BE2C (cell line): ENCODE measurements around the gene AMN.

Experiments used
- DNase-seq: peaks from one replicate; pipeline ENCODE4 v3.0.0-alpha.2; 2020
- H3K27me3 ChIP-seq: fragments of 250-450 bp; sonication (Bioruptor Pico); 2 replicates; pipeline ENCODE4 v1.5.1; 2020; ENCODE audit warnings: mild to moderate bottlenecking
- H3K36me3 ChIP-seq: fragments of 250-450 bp; sonication (Bioruptor Pico); 2 replicates; pipeline ENCODE4 v1.5.1; 2020; ENCODE audit warnings: mild to moderate bottlenecking
- H3K4me1 ChIP-seq: fragments of 250-450 bp; sonication (Bioruptor Pico); 2 replicates; pipeline ENCODE4 v1.5.1; 2020
- H3K4me3 ChIP-seq: 2 replicates; pipeline ENCODE4 v1.5.1; 2011; ENCODE audit warnings: low read depth, low read length
- H3K9me3 ChIP-seq: fragments of 250-450 bp; sonication (Bioruptor Pico); 2 replicates; pipeline ENCODE4 v1.5.1; 2020
- TF ChIP-seq, protein P1 (sequence below): IDR thresholded peaks from 2 replicates; pipeline ENCODE4 v1.5.1; 2012; ENCODE audit warnings: mild to moderate bottlenecking, low read depth, low read length

The AMN gene

DNA sequence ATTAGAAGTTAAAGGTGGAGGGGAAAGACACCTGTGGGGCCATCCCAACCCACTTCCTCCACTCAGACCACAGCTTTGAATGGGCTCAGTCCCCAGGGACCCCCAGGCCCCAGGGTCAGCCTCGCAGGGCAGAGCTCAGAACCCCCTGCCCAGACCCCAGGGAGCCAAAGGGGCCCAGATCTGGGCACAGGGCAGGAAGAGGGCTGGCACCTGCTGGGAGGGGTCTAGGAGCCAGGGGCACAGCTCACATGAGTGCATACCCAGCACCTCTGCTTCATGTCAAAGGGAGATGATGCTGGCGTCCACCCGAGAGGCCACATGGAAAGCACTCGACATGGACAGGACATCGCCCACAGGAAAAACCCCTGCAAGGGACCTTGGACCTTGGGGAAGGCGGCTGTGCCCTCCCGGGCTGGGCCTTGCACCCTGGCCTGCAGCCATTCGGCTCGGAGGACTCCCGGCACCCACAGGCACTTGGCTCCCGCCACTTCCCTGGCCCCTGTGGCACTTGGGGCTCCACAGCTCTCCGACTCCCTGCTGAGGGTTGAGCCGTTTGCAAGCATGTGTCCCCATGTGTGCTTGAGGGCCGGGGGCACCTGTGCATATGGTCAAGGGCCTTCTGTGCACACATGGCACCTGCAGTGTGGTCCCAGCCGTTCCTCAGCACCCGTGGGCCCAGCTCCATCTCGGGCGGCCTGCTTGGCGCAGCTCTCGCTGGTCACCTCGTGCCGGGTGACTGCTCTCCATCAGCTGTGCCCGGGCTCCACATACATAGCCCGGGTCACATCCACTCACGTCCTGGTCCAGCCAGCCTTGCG, 7.8 kb upstream of the AMN start:
- no peak for DNase-seq
- no peaks in the 10 kb centered on the region for H3K36me3 ChIP-seq
- TF ChIP-seq, protein P1, sequence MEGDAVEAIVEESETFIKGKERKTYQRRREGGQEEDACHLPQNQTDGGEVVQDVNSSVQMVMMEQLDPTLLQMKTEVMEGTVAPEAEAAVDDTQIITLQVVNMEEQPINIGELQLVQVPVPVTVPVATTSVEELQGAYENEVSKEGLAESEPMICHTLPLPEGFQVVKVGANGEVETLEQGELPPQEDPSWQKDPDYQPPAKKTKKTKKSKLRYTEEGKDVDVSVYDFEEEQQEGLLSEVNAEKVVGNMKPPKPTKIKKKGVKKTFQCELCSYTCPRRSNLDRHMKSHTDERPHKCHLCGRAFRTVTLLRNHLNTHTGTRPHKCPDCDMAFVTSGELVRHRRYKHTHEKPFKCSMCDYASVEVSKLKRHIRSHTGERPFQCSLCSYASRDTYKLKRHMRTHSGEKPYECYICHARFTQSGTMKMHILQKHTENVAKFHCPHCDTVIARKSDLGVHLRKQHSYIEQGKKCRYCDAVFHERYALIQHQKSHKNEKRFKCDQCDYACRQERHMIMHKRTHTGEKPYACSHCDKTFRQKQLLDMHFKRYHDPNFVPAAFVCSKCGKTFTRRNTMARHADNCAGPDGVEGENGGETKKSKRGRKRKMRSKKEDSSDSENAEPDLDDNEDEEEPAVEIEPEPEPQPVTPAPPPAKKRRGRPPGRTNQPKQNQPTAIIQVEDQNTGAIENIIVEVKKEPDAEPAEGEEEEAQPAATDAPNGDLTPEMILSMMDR = no peak

DNA sequence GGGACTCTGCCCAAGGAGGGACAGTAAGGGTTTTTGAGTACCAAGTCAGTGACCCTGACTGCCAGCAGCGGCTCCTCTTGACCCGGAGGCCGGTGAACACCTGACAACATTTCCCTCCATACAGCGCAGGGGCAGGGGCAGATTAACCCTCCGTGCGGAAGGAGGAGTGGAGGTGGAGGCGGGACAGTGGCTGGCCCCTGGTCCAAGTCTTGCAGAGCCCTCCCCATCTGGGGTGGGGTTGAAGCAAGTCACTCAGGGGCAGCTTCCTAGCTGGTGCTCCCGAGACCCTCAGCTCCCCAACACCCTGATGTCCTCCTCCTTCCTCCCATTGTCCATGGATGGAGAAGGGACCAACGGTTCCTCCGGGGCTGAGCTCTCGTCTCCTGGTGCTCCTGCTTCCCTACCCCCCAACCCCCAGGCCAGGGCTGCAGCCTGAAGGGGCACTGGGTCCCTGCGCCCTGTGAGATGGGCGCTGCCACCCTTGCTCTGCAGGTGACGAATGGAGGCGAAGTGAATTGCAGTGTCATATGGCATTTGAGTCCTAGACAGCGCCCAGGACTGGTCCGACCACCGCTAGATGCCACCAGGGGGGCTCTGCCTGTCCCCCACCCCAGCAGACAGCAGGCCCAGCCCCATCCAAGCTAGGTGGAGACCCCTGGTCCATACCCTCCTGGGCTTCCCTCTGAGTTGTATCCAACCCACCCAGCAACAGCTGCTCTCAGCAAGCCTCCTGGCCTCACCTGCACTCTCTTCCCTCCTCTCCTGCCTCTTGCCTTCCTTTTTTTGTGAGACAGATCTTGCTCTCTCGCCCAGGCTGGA, 7.0 kb upstream of the AMN start:
- H3K36me3 ChIP-seq = no peaks in the 10 kb centered on the region
- H3K27me3 ChIP-seq = no peaks in the 10 kb centered on the region
- H3K4me1 ChIP-seq = no peaks in the 10 kb centered on the region
- no peak for DNase-seq
- no peaks in the 10 kb centered on the region for H3K9me3 ChIP-seq
- TF ChIP-seq, protein P1 = no peak
- no peak overlapping the region for H3K4me3 ChIP-seq

More for the DNA sequence above, 7.8 kb upstream of the AMN start:
- Histone ChIP-seq H3K27me3 (no peaks in the 10 kb centered on the region), H3K9me3 (no peaks in the 10 kb centered on the region), H3K4me3 (no peak overlapping the region), H3K4me1 (no peaks in the 10 kb centered on the region)

DNA sequence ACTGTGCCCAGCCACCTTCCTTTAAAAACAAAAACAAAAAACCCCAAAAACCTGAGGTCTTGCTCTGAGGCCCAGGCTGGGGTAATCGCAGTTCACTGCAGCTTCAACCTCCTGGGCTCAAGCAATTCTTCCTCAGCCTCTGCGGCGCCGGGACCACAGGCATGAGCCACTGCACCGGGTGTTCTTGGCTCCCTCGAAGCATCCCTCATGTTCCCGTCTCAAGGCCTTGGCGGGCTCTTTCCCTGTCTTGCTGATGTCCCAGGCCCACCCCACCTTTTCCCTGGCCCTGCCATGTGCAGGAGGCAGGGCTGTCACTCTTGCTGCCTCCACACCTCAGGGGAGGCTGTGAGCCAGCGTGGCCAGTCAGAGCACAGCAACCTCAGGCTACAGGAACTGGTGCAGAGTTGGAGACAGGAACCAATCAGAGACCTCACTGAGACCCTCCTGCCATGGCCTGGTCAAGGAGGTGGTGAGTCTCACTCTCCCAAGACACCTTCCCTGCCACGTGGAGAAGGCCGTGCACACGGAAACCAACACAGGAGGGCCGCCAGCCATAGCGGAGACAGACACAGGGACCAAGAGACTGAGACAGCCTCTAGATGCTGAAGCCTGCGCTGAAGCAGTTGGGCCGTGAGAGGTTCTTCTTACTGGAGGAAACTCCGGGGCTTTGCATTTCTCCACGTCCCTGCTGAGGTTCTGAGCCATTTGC, 6.0 kb upstream of the AMN start:
- Histone ChIP-seq H3K36me3 (no peaks in the 10 kb centered on the region), H3K9me3 (no peaks in the 10 kb centered on the region), H3K27me3 (no peaks in the 10 kb centered on the region), H3K4me1 (no peaks in the 10 kb centered on the region), H3K4me3 (no peak overlapping the region)
- TF ChIP-seq, protein P1 = no peak
- DNase-seq = no peak

DNA sequence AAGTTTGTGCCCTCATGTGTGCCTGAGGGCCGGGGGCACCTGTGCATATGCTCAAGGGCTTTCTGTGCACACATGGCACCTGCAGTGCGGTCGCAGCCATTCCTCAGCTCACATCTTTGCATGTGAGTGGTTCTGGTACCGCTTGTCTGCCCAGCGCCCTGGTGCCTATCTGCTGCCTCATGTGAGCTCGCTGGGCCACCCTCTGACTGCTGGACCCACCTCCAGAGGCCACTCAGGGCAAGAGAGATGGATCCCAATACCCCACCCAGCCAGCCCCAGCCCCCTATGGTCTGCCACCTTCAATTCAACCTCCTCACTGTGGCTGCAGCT, 5.4 kb upstream of the AMN start:
- TF ChIP-seq, protein P1 = no peak
- Histone ChIP-seq H3K4me1 (no peaks in the 10 kb centered on the region), H3K27me3 (peaks cover 3% of the 10 kb centered on the region), H3K9me3 (no peaks in the 10 kb centered on the region), H3K4me3 (no peak overlapping the region), H3K36me3 (no peaks in the 10 kb centered on the region)
- no peak for DNase-seq

DNA sequence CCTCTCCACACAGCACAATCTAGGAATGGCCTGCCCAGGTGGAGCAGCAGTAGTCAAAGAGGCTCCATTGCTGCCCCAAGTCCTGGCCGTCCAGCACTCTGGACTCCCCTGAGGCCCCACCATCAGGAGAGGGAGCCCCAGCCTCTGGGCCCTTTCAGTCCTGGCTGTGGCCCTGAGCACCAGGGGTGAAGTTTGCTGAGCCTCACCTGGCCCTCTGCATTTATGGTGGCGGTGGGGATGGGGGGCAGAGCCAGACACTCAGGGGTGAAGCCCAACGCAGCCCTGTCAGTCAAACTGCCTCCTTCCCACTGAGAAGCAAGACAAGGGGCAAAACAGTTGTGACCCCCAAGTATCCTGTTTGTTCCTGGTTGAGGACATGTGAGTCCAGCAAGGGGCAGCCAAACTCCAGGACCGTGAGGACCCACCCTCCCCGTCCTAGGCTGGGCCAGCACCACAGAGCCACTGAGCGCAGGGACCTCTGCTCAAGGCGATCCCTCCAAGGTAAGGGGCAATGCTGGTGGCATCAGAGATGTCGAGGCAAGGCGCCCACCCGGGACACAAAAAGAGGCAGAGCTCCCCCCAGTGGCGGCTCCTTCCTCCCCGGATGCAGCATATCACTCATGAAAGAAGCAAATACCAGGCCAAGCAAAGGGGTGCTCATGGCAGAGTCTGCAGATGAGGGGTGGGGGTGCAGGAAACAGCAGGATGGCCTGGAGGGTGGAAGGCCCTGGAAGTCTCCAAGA, 4.8 kb upstream of the AMN start:
- H3K9me3 ChIP-seq = no peaks in the 10 kb centered on the region
- peaks cover 9% of the 10 kb centered on the region for H3K27me3 ChIP-seq
- H3K4me3 ChIP-seq = no peak overlapping the region
- no peaks in the 10 kb centered on the region for H3K4me1 ChIP-seq
- TF ChIP-seq, protein P1 = peak; percentile 86
- no peaks in the 10 kb centered on the region for H3K36me3 ChIP-seq
- DNase-seq = peak; percentile 83
